GM12872 (cell line): Measurements from ENCODE around the gene TFR2.

Experiments used
- CTCF ChIP-seq: IDR thresholded peaks from 3 replicates; pipeline ENCODE4 v1.5.1; 2011; ENCODE audit warnings: low read depth, mild to moderate bottlenecking, low read length, moderate library complexity; ENCODE audit not compliant: insufficient read depth

The TFR2 gene

GRCh38 chr7:100620804-100621203, 20.5 kb downstream of the TFR2 start:
- no peak for TF ChIP-seq CTCF

DNA sequence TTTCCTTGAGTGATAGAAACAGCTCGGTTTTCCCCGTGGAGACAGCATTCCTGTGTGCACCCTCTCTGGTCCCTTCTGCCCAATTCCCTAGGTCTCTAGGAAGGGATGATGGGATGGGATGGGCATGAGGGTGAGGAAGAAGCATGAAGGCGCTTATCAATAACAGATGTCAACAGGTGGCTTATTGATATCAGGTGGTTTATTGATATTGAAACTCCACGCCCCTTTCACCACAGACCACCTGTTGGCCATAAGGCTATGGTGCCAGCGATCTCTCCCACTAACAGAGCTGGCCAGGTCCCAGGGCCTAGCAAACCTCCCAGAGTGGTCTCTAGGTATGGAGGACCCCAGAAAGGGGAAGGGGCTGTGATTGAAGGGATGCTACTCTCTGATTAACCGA, 21.1 kb downstream of the TFR2 start:
- TF ChIP-seq CTCF = no peak

GRCh38 chr7:100614308-100614861, 27.0 kb downstream of the TFR2 start:
- TF ChIP-seq CTCF = no peak

DNA sequence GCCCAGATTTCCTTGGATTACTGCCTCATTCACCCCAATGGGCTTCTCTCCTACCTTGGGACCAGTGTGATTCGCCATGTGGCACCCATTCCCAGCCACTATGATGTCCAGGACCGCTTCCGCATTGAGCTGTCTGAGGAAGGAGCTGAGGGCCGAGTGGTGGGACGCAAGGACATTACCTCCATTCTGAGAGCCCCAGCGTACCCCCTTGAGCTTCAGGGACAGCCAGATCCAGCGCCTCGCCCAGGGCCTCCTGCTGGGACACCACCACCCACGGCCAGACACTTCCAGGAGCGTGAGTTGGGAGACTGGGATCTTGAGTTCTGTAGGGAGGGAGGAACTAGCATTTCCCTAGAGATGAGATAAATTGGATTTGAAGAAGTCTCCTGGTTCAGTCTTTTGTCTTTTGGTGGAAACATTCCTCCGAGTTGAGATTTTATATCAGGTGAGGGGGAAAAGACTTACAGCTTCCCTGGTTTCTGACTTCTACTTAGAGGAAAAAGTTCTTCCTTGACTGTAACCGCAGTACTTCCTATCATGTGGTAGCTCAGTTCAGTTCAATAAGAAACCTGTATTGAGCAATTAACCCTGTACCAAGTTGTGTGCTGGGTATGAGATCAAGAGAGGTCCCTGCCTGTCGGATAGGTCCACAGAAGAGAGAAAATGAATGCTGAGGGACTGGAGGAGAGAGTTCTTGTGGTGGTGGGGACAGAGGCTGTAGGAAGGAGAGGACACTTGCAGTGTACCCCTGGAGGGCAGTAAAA, 27.8 kb downstream of the TFR2 start:
- no peak for TF ChIP-seq CTCF

GRCh38 chr7:100612730-100613390, 28.5 kb downstream of the TFR2 start:
- TF ChIP-seq CTCF = peak; percentile 32; the same call in 2 of the 3 replicates

GRCh38 chr7:100611983-100612729, 29.2 kb downstream of the TFR2 start, which contains the start of gene MOSPD3:
Gene MOSPD3, plus strand, starts transcription at chr7:100612540. Its CDS starts 252 bp downstream, at chr7:100612792.
- TF ChIP-seq CTCF = no peak

DNA sequence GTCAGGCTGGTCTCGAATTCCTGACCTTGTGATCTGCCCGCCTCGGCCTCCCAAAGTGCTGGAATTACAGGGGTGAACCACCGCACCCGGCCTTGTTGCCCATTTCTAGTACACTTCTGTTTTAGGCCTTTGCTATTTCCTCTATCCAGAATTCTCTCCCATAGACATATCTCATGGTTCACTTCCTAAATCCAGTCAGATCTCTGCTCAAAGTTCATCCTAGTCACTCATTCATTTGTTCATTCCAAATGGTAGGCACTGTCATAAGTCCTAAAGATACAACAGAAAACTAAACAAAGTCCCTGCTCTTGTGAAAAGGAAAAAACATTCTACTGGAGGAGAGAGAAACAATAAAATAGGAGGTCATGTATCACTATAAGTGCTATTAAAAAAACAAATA, 31.4 kb downstream of the TFR2 start:
- TF ChIP-seq CTCF = no peak
